A673 (cell line): ENCODE measurements around the gene WNT2B.

ENCODE experiments used
- CTCF ChIP-seq: fragments of 300-800, 200-600 bp; sonication (generic); conservative IDR thresholded peaks from 2 replicates; pipeline ENCODE4 v1.5.1; 2017; ENCODE audit warnings: low read depth, mild to moderate bottlenecking, antibody characterized with exemption, low read length, moderate library complexity, mixed read lengths
- EZH2 ChIP-seq: fragments of 200-600 bp; sonication (generic); IDR thresholded peaks from 2 replicates; pipeline ENCODE4 v1.6.1; 2017; ENCODE audit warnings: borderline replicate concordance, low read depth, mild to moderate bottlenecking, mixed read lengths, antibody characterized with exemption, low read length; ENCODE audit not compliant: poor library complexity, severe bottlenecking

- TF ChIP-seq CTCF, result no peak
- TF ChIP-seq EZH2, result no peak
These were observed 48.6 kb downstream of the WNT2B start for GRCh38 chr1:112557385-112557784.
